Astrocyte (in vitro differentiated cells and primary cell): ENCODE results near the gene SARDH. TPM values are rescaled to one million over a fixed set of nuclear protein-coding genes. Genes with fewer than 3 reads are reported as not detected.

Experiments used
- DNase-seq: peaks from one replicate; pipeline ENCODE4 v3.0.0-alpha.2; 2010; ENCODE audit warnings: low read depth
- FAIRE-seq: peaks from 2 replicates; lab custom pipeline; 2011; peaks lifted over from hg19 to GRCh38; lab: Jason Lieb, UNC
- H2AFZ ChIP-seq: 2 replicates; pipeline ENCODE4 v1.6.0; 2012; ENCODE audit warnings: low read depth, low read length, inconsistent platforms
- H3K27ac ChIP-seq: 2 replicates; pipeline ENCODE4 v1.5.1; 2011; ENCODE audit warnings: low read depth, low read length, inconsistent platforms
- H3K27me3 ChIP-seq: 2 replicates; pipeline ENCODE4 v1.6.0; 2011; ENCODE audit warnings: low read length, inconsistent platforms; ENCODE audit not compliant: insufficient read depth
- H3K36me3 ChIP-seq: 2 replicates; pipeline ENCODE4 v1.5.1; 2011; ENCODE audit warnings: low read length, inconsistent platforms; ENCODE audit not compliant: insufficient read depth
- H3K4me1 ChIP-seq: 2 replicates; pipeline ENCODE4 v1.5.1; 2011; ENCODE audit warnings: low read length, inconsistent platforms; ENCODE audit not compliant: insufficient read depth
- H3K4me2 ChIP-seq: 2 replicates; pipeline ENCODE4 v1.6.0; 2012; ENCODE audit warnings: low read length, inconsistent platforms
- H3K4me3 ChIP-seq: 2 replicates; pipeline ENCODE4 v1.5.1; 2011; ENCODE audit warnings: low read depth, mild to moderate bottlenecking, low read length, inconsistent platforms; ENCODE audit not compliant: insufficient read depth
- H3K79me2 ChIP-seq: 2 replicates; pipeline ENCODE4 v1.6.0; 2012; ENCODE audit warnings: mild to moderate bottlenecking, low read length, inconsistent platforms; ENCODE audit not compliant: insufficient read depth
- H3K9ac ChIP-seq: 2 replicates; pipeline ENCODE4 v1.6.0; 2012; ENCODE audit warnings: mild to moderate bottlenecking, low read length, inconsistent platforms
- H3K9me3 ChIP-seq: 2 replicates; pipeline ENCODE4 v1.5.1; 2012; ENCODE audit warnings: low read depth, mild to moderate bottlenecking, low read length, inconsistent platforms; ENCODE audit not compliant: insufficient read depth
- H4K20me1 ChIP-seq: 2 replicates; pipeline ENCODE4 v1.6.0; 2012; ENCODE audit warnings: low read length, inconsistent platforms; ENCODE audit not compliant: insufficient read depth
- H3K27ac Mint-ChIP-seq: one replicate; pipeline ENCODE4 v1.8.0; 2021; ENCODE audit warnings: mild to moderate bottlenecking, mixed read lengths; ENCODE audit not compliant: unreplicated experiment
- H3K27me3 Mint-ChIP-seq: one replicate; pipeline ENCODE4 v1.8.0; 2021; ENCODE audit warnings: low read depth, mixed read lengths; ENCODE audit not compliant: unreplicated experiment
- H3K36me3 Mint-ChIP-seq: one replicate; pipeline ENCODE4 v1.8.0; 2021; ENCODE audit warnings: low read depth, mixed read lengths; ENCODE audit not compliant: unreplicated experiment
- H3K4me1 Mint-ChIP-seq: one replicate; pipeline ENCODE4 v1.8.0; 2021; ENCODE audit warnings: low read depth, mixed read lengths; ENCODE audit not compliant: unreplicated experiment
- H3K4me3 Mint-ChIP-seq: one replicate; pipeline ENCODE4 v1.8.0; 2021; ENCODE audit warnings: mild to moderate bottlenecking, moderate library complexity, mixed read lengths; ENCODE audit not compliant: unreplicated experiment
- H3K9me3 Mint-ChIP-seq: one replicate; pipeline ENCODE4 v1.8.0; 2021; ENCODE audit warnings: mild to moderate bottlenecking, mixed read lengths; ENCODE audit not compliant: unreplicated experiment
- CTCF ChIP-seq: IDR thresholded peaks from 2 replicates; pipeline ENCODE4 v1.5.1; 2011; ENCODE audit warnings: low read depth, mild to moderate bottlenecking, inconsistent platforms, low read length, moderate library complexity; ENCODE audit not compliant: insufficient read depth
- EZH2 ChIP-seq: IDR thresholded peaks from 2 replicates; pipeline ENCODE4 v1.6.1; 2012; ENCODE audit warnings: mild to moderate bottlenecking, low read length, inconsistent platforms; ENCODE audit not compliant: insufficient read depth
- total RNA-seq: library from RNA; stranded (reverse); gene quantifications from 2 replicates; pipeline ENCODE4 v1.2.1, GENCODE V29; 2021

The SARDH gene
- total RNA-seq, 1 donor from 2014 or later = 2.8 TPM

GRCh38 chr9:133638711-133639110 lies 99.4 kb downstream of the SARDH start:
- H3K27ac ChIP-seq = no peak overlapping the region
- Mint-ChIP-seq H3K27me3 (peaks cover 59% of the 10 kb centered on the region), H3K4me3 (no peak overlapping the region), H3K27ac (no peak overlapping the region), H3K4me1 (no peaks in the 10 kb centered on the region), H3K36me3 (no peaks in the 10 kb centered on the region), H3K9me3 (no peaks in the 10 kb centered on the region)
- H3K9ac ChIP-seq = no peak overlapping the region
- H2AFZ ChIP-seq = no peak overlapping the region
- no peak for TF ChIP-seq CTCF
- no peak for TF ChIP-seq EZH2
- FAIRE-seq = no peak
- H4K20me1 ChIP-seq = no peaks in the 10 kb centered on the region
- H3K4me3 ChIP-seq = no peak overlapping the region
- no peaks in the 10 kb centered on the region for H3K4me1 ChIP-seq
- DNase-seq = no peak
- no peak overlapping the region for H3K4me2 ChIP-seq
- no peaks in the 10 kb centered on the region for H3K9me3 ChIP-seq
- no peaks in the 10 kb centered on the region for H3K79me2 ChIP-seq
- no peaks in the 10 kb centered on the region for H3K36me3 ChIP-seq
- H3K27me3 ChIP-seq = peaks cover 29% of the 10 kb centered on the region

GRCh38 chr9:133638076-133638475 lies 100.1 kb downstream of the SARDH start:
- Mint-ChIP-seq H3K9me3 (no peaks in the 10 kb centered on the region), H3K27me3 (peaks cover 62% of the 10 kb centered on the region), H3K27ac (no peak overlapping the region)

More at GRCh38 chr9:133638076-133638475, 100.1 kb downstream of the SARDH start:
- FAIRE-seq (no peak), DNase-seq (no peak)
- H3K4me3 ChIP-seq = no peak overlapping the region
- H3K4me1 ChIP-seq = no peaks in the 10 kb centered on the region
- H3K27ac ChIP-seq = no peak overlapping the region
- H3K9ac ChIP-seq = no peak overlapping the region
- no peak for TF ChIP-seq CTCF
- no peak for TF ChIP-seq EZH2
- H3K9me3 ChIP-seq = no peaks in the 10 kb centered on the region
- no peaks in the 10 kb centered on the region for H3K79me2 ChIP-seq
- H2AFZ ChIP-seq = no peak overlapping the region
- Mint-ChIP-seq H3K4me3 (no peak overlapping the region), H3K4me1 (peaks cover 1% of the 10 kb centered on the region), H3K36me3 (no peaks in the 10 kb centered on the region)
- peaks cover 32% of the 10 kb centered on the region for H3K27me3 ChIP-seq
- H4K20me1 ChIP-seq = no peaks in the 10 kb centered on the region
- no peak overlapping the region for H3K4me2 ChIP-seq
- H3K36me3 ChIP-seq = no peaks in the 10 kb centered on the region
